Stimulated activated CD4-positive, alpha-beta T cell treated with anti-CD3 and anti-CD28 coated beads, TNF-alpha, amount 100 ng/mL, for 24 hours (primary cell): ENCODE results near the gene CPZ.
"Not testable (repeated sequence)": the region's sequence is repeated elsewhere in the genome, so short reads cannot be mapped to it uniquely, and the experiment has no call there.

ENCODE experiments used
- DNase-seq, 3 experiments: peaks; one replicate each; pipeline ENCODE4 v3.0.0-alpha.2; 2020; ENCODE audit warnings: low read depth in 3 of 3

The CPZ gene

GRCh38 chr4:8557151-8558076 is 35.2 kb upstream of the CPZ start:
- no peak for DNase-seq

GRCh38 chr4:8558080-8558960 is 34.2 kb upstream of the CPZ start:
- DNase-seq: no peak

- DNase-seq: no peak
Observed at GRCh38 chr4:8559011-8559410, 33.6 kb upstream of the CPZ start.

- DNase-seq: no peak
Observed at GRCh38 chr4:8559524-8560264, 32.9 kb upstream of the CPZ start.

GRCh38 chr4:8560265-8561047 is 32.1 kb upstream of the CPZ start:
- no peak for DNase-seq

- no peak for DNase-seq
Observed at GRCh38 chr4:8564595-8564994, 28.0 kb upstream of the CPZ start.

GRCh38 chr4:8568068-8568668 is 24.4 kb upstream of the CPZ start:
- DNase-seq: no peak

GRCh38 chr4:8570201-8570600 is 22.4 kb upstream of the CPZ start:
- no peak for DNase-seq

- no peak for DNase-seq
Observed at GRCh38 chr4:8571702-8572685, 20.6 kb upstream of the CPZ start.

GRCh38 chr4:8573266-8573665 is 19.3 kb upstream of the CPZ start:
- no peak for DNase-seq

GRCh38 chr4:8574796-8575370 is 17.7 kb upstream of the CPZ start:
- DNase-seq: no peak

GRCh38 chr4:8575457-8575856 is 17.1 kb upstream of the CPZ start:
- DNase-seq: no peak

GRCh38 chr4:8576591-8576990 is 16.0 kb upstream of the CPZ start:
- not testable (repeated sequence) for DNase-seq

GRCh38 chr4:8577046-8577445 is 15.5 kb upstream of the CPZ start:
- no peak for DNase-seq

GRCh38 chr4:8577972-8578371 is 14.6 kb upstream of the CPZ start:
- DNase-seq: no peak

- no peak for DNase-seq
Observed at GRCh38 chr4:8578717-8579116, 13.8 kb upstream of the CPZ start.

- no peak for DNase-seq
Observed at GRCh38 chr4:8579526-8580320, 12.8 kb upstream of the CPZ start.
